Measurements from ENCODE around the gene TBC1D22A. TPM values are rescaled to one million over a fixed set of nuclear protein-coding genes. Genes with fewer than 3 reads are reported as not detected.

Gene TBC1D22A
- total and polyA plus RNA-seq, 10 of the 15 experiments (the other 5 are each of a cell fraction or from before 2014, with no cell fraction given): 0.63 to 44.7 (median 27.4) TPM

GRCh38 chr22:46896166-46896565, 133.7 kb downstream of the TBC1D22A start (continued):
- no peak for TF ChIP-seq MXI1 (IDR thresholded peaks at IDR 0.05; ENCODE audit: low read depth, low read length)

GRCh38 chr22:46896568-46897245, 134.3 kb downstream of the TBC1D22A start:
- H3K4me2 ChIP-seq (ENCODE audit: control insufficient read depth, insufficient read depth): no peak overlapping the region
- DNase-seq (ENCODE audit: low read depth, low spot score) (no peak), FAIRE-seq (no peak), ATAC-seq (no peak)
- H3K27ac ChIP-seq (ENCODE audit: control insufficient read depth, insufficient read depth): no peak overlapping the region
- POLR2A ChIA-PET: no interaction called here
- SMC1A ChIA-PET (ENCODE audit: uncharacterized antibody, unreplicated experiment): interaction anchor here (1.8 kb wide), 1 partner anchor 18 kb away, joined by 4 read pairs; no protein-coding TSS in a partner anchor
- intact Hi-C loops (cut with micrococcal nuclease; ENCODE audit: unreplicated experiment): no loop called here
- H3K79me2 ChIP-seq (ENCODE audit: control insufficient read depth, insufficient read depth, low read length): no peaks in the 10 kb centered on the region; the same call in 1 of the 2 replicates
- BruUV-seq (replicated peaks): no TSS peak
- RAD21 ChIA-PET (ENCODE audit: unreplicated experiment): no interaction called here
- H3K27me3 ChIP-seq (replicated peaks in 1 of 2; ENCODE audit: control insufficient read depth in 2 of 2, insufficient read depth in 2 of 2, low read length in 1 of 2): no peaks in the 10 kb centered on the region
- no peak overlapping the region for H3K4me3 ChIP-seq
- CTCF ChIA-PET: interaction anchor here (1.0 to 1.2 kb wide), 2 partner anchors 9 to 31 kb away, joined by 3 read pairs; no protein-coding TSS in a partner anchor
- H3K9ac ChIP-seq (ENCODE audit: control insufficient read depth, insufficient read depth, low read length): no peak overlapping the region
- WGBS (ENCODE audit: insufficient coverage, insufficient replicate concordance, low lambda C conversion rate, missing lambda C conversion rate): 76% methylated on average over 13 of the region's 13 CpGs
- H3K9me3 ChIP-seq (replicated peaks; ENCODE audit: control insufficient read depth, insufficient read depth, low read length): no peaks in the 10 kb centered on the region
- no peaks in the 10 kb centered on the region for H3K4me1 ChIP-seq (ENCODE audit: control insufficient read depth, insufficient read depth, low read length)
- in situ Hi-C loops (cut with MboI): no loop called here
- H2AFZ ChIP-seq (ENCODE audit: control insufficient read depth, low read depth, low read length): no peak overlapping the region
- H4K20me1 ChIP-seq (ENCODE audit: control insufficient read depth, insufficient read depth): no peaks in the 10 kb centered on the region
- H3K36me3 ChIP-seq (ENCODE audit: control insufficient read depth in 2 of 2, insufficient read depth in 2 of 2, low read length in 1 of 2): peaks cover 32 to 55% of the 10 kb centered on the region in 2 experiments
- TF ChIP-seq KLF5 (IDR thresholded peaks at IDR 0.05; ENCODE audit: partially characterized antibody) (no peak), USF2 (IDR thresholded peaks at IDR 0.05; ENCODE audit: borderline replicate concordance, low read depth, low read length) (no peak), E2F8 (IDR thresholded peaks at IDR 0.05; ENCODE audit: low read depth, partially characterized antibody) (no peak), CHD1 (IDR thresholded peaks at IDR 0.05; ENCODE audit: low read depth, low read length) (no peak), RELB (IDR thresholded peaks at IDR 0.05; ENCODE audit: low read depth) (no peak), IRF5 (IDR thresholded peaks at IDR 0.05; ENCODE audit: borderline replicate concordance) (no peak), HDGF (IDR thresholded peaks at IDR 0.05) (no peak), JUNB (IDR thresholded peaks at IDR 0.05) (no peak), NFYA (IDR thresholded peaks at IDR 0.05; ENCODE audit: borderline replicate concordance, low read depth, low read length) (no peak), E4F1 (IDR thresholded peaks at IDR 0.05; ENCODE audit: borderline replicate concordance, partially characterized antibody) (no peak), SMARCA5 (IDR thresholded peaks at IDR 0.05) (no peak)

All from GM12878 (cell line).